A673 (cell line): ENCODE measurements around the gene TRIM56. TPM values are rescaled to one million over a fixed set of nuclear protein-coding genes. Genes with fewer than 3 reads are reported as not detected.

ENCODE experiments used
- BruUV-seq: library from RNA; stranded (reverse); fragments of 400-500 nt; replicated peaks from 2 replicates; lab custom pipeline; 2021; lab: Mats Ljungman, UMichigan
- CTCF ChIA-PET: fragments of 300-600 bp; sonication (Branson Sonifier 250); formaldehyde crosslinking; loops from one replicate; lab custom pipeline; 2022; ENCODE audit warnings: antibody characterized with exemption; lab: Charles Lee
- POLR2A ChIA-PET: fragments of 300-600 bp; sonication (Branson Sonifier 250); formaldehyde crosslinking; loops from one replicate; lab custom pipeline; 2022; ENCODE audit warnings: antibody characterized with exemption; ENCODE audit not compliant: low non-redundant PET; lab: Charles Lee
- DNase-seq: peaks from one replicate; pipeline ENCODE4 v3.0.0-alpha.2; 2015; ENCODE audit warnings: low spot score
- H3K27ac ChIP-seq: fragments of 200-600 bp; sonication (generic); 2 replicates; pipeline ENCODE4 v1.5.1; 2016; ENCODE audit warnings: mixed run types, low read depth, mild to moderate bottlenecking, mixed read lengths, antibody characterized with exemption, low read length; ENCODE audit not compliant: poor library complexity, severe bottlenecking
- H3K27me3 ChIP-seq: fragments of 200-600 bp; sonication (generic); replicated peaks from 2 replicates; pipeline ENCODE4 v1.6.1; 2017; ENCODE audit warnings: mixed run types, low read depth, mild to moderate bottlenecking, mixed read lengths, antibody characterized with exemption, low read length; ENCODE audit not compliant: insufficient read depth, poor library complexity
- H3K36me3 ChIP-seq: fragments of 200-600 bp; sonication (generic); 2 replicates; pipeline ENCODE4 v1.6.1; 2016; ENCODE audit warnings: mixed run types, mild to moderate bottlenecking, mixed read lengths, antibody characterized with exemption, low read length; ENCODE audit not compliant: insufficient read depth, poor library complexity, severe bottlenecking
- H3K4me1 ChIP-seq: fragments of 200-600 bp; sonication (generic); 2 replicates; pipeline ENCODE4 v1.6.1; 2017; ENCODE audit warnings: mixed run types, mild to moderate bottlenecking, mixed read lengths, antibody characterized with exemption, low read length; ENCODE audit not compliant: insufficient read depth, poor library complexity, severe bottlenecking
- H3K4me3 ChIP-seq: fragments of 200-600 bp; sonication (generic); 2 replicates; pipeline ENCODE4 v1.5.1; 2016; ENCODE audit warnings: low read depth, mixed run types, mild to moderate bottlenecking, mixed read lengths, low read length; ENCODE audit not compliant: poor library complexity, severe bottlenecking
- H3K9me3 ChIP-seq: fragments of 200-600 bp; sonication (generic); 2 replicates; pipeline ENCODE4 v1.6.1; 2016; ENCODE audit warnings: mixed run types, low read depth, mild to moderate bottlenecking, mixed read lengths, antibody characterized with exemption, low read length; ENCODE audit not compliant: poor library complexity, severe bottlenecking
- CTCF ChIP-seq: fragments of 300-800, 200-600 bp; sonication (generic); conservative IDR thresholded peaks from 2 replicates; pipeline ENCODE4 v1.5.1; 2017; ENCODE audit warnings: low read depth, mild to moderate bottlenecking, antibody characterized with exemption, low read length, moderate library complexity, mixed read lengths
- EZH2 ChIP-seq: fragments of 200-600 bp; sonication (generic); IDR thresholded peaks from 2 replicates; pipeline ENCODE4 v1.6.1; 2017; ENCODE audit warnings: borderline replicate concordance, low read depth, mild to moderate bottlenecking, mixed read lengths, antibody characterized with exemption, low read length; ENCODE audit not compliant: poor library complexity, severe bottlenecking
- intact Hi-C: fragments of 100-400 bp; cut with micrococcal nuclease; formaldehyde crosslinking; loops from one replicate; pipeline ENCODE4 v1.10.0; 2022; ENCODE audit not compliant: unreplicated experiment
- total RNA-seq: library from RNA; stranded (reverse); gene quantifications from 2 replicates; pipeline ENCODE4 v1.2.3, GENCODE V29; 2021

TRIM56 gene
- total RNA-seq, 1 experiment from 2014 or later = 32.3 TPM

- ChIA-PET CTCF (no interaction called here), POLR2A (interaction anchor here (0.6 kb wide), 1 partner anchor 138 kb away, joined by 3 read pairs; no protein-coding TSS in a partner anchor)
- no peak for DNase-seq
These were observed 11.2 kb downstream of the TRIM56 start for GRCh38 chr7:101096331-101096956.

GRCh38 chr7:101096957-101097347 is 11.7 kb downstream of the TRIM56 start:
- H3K36me3 ChIP-seq = no peaks in the 10 kb centered on the region
- ChIA-PET POLR2A (no interaction called here), CTCF (no interaction called here)
- no peak overlapping the region for H3K27ac ChIP-seq
- H3K9me3 ChIP-seq = no peaks in the 10 kb centered on the region
- intact Hi-C loops = loop anchor here (10.0 kb wide), 1 partner anchor 78 kb away; no protein-coding TSS in a partner anchor
- no peak overlapping the region for H3K4me3 ChIP-seq
- no peak for TF ChIP-seq EZH2
- no peak for TF ChIP-seq CTCF
- H3K4me1 ChIP-seq = peaks cover 12% of the 10 kb centered on the region
- no peaks in the 10 kb centered on the region for H3K27me3 ChIP-seq
- DNase-seq = no peak
- no TSS peak for BruUV-seq

More at GRCh38 chr7:101096331-101096956, 11.2 kb downstream of the TRIM56 start:
- no peaks in the 10 kb centered on the region for H3K27me3 ChIP-seq
- intact Hi-C loops = loop anchor here (10.0 kb wide), 1 partner anchor 78 kb away; no protein-coding TSS in a partner anchor
- TF ChIP-seq EZH2 (no peak), CTCF (no peak)
- no peak overlapping the region for H3K4me3 ChIP-seq
- H3K9me3 ChIP-seq = no peaks in the 10 kb centered on the region
- no peaks in the 10 kb centered on the region for H3K36me3 ChIP-seq
- no peak overlapping the region for H3K27ac ChIP-seq
- H3K4me1 ChIP-seq = peaks cover 12% of the 10 kb centered on the region
- no TSS peak for BruUV-seq

- Histone ChIP-seq H3K36me3 (no peaks in the 10 kb centered on the region), H3K9me3 (no peaks in the 10 kb centered on the region), H3K27me3 (no peaks in the 10 kb centered on the region), H3K4me1 (peaks cover 12% of the 10 kb centered on the region), H3K27ac (no peak overlapping the region), H3K4me3 (no peak overlapping the region)
- intact Hi-C loops = loop anchor here (10.0 kb wide), 1 partner anchor 77 kb away; no protein-coding TSS in a partner anchor
- TF ChIP-seq CTCF (no peak), EZH2 (no peak)
- DNase-seq = no peak
- BruUV-seq = no TSS peak
- CTCF ChIA-PET = no interaction called here
- POLR2A ChIA-PET = no interaction called here
These were observed 12.3 kb downstream of the TRIM56 start for GRCh38 chr7:101097561-101097960.
